SU-DHL-6 (cell line): ENCODE data around the gene FXR1.

ENCODE experiments used
- H2AFZ ChIP-seq: fragments of 200-600 bp; sonication (generic); 2 replicates; pipeline ENCODE4 v1.6.1; 2014; ENCODE audit warnings: low read depth, mild to moderate bottlenecking, moderate library complexity, mixed read lengths, antibody characterized with exemption, low read length; ENCODE audit not compliant: severe bottlenecking
- H3F3A ChIP-seq: fragments of 200-600 bp; shearing (Covaris generic); 2 replicates; pipeline ENCODE4 v1.6.0; 2016; ENCODE audit warnings: antibody characterized with exemption, mild to moderate bottlenecking; ENCODE audit not compliant: insufficient read depth
- H3K27ac ChIP-seq: fragments of 200-600 bp; sonication (generic); 2 replicates; pipeline ENCODE4 v1.5.1; 2016; ENCODE audit warnings: low read depth, mild to moderate bottlenecking, low read length, moderate library complexity, mixed read lengths
- H3K27me3 ChIP-seq: fragments of 200-600 bp; sonication (generic), shearing (Covaris generic); 2 replicates; pipeline ENCODE4 v1.6.0; 2014; ENCODE audit warnings: mild to moderate bottlenecking, low read length
- H3K36me3 ChIP-seq: fragments of 200-600 bp; sonication (generic); 2 replicates; pipeline ENCODE4 v1.6.1; 2014; ENCODE audit warnings: mild to moderate bottlenecking, low read length, mixed read lengths
- H3K4me2 ChIP-seq: fragments of 300-600, 200-600 bp; shearing (Covaris generic), sonication (generic); 2 replicates; pipeline ENCODE4 v1.6.0; 2014; ENCODE audit warnings: low read length, low read depth, mild to moderate bottlenecking; ENCODE audit not compliant: poor library complexity, severe bottlenecking
- H3K4me3 ChIP-seq: fragments of 200-600 bp; sonication (generic); 2 replicates; pipeline ENCODE4 v1.5.1; 2014; ENCODE audit warnings: antibody characterized with exemption, low read length, mild to moderate bottlenecking, mixed read lengths; ENCODE audit not compliant: insufficient read depth, poor library complexity, severe bottlenecking
- H3K79me2 ChIP-seq: fragments of 200-600 bp; sonication (generic); 2 replicates; pipeline ENCODE4 v1.6.1; 2014; ENCODE audit warnings: mild to moderate bottlenecking, low read length, moderate library complexity; ENCODE audit not compliant: insufficient read depth
- H3K9ac ChIP-seq: fragments of 200-600 bp; sonication (generic); 2 replicates; pipeline ENCODE4 v1.7.0; 2014; ENCODE audit warnings: mild to moderate bottlenecking, low read length
- H3K9me2 ChIP-seq: fragments of 200-600 bp; sonication (generic); replicated peaks from 2 replicates; pipeline ENCODE4 v1.6.1; 2014; ENCODE audit warnings: low read length; ENCODE audit not compliant: insufficient read depth
- H3K9me3 ChIP-seq: fragments of 200-600 bp; sonication (generic); 2 replicates; pipeline ENCODE4 v1.6.1; 2014; ENCODE audit warnings: low read length, mixed read lengths; ENCODE audit not compliant: insufficient read depth
- H4K20me1 ChIP-seq: fragments of 200-600 bp; sonication (generic); 2 replicates; pipeline ENCODE4 v1.6.1; 2014; ENCODE audit warnings: low read depth, mild to moderate bottlenecking, antibody characterized with exemption, low read length, moderate library complexity, mixed read lengths
- EZH2phosphoT487 ChIP-seq: fragments of 200-600 bp; sonication (generic), shearing (Covaris generic); conservative IDR thresholded peaks from 2 replicates; pipeline ENCODE4 v1.6.1; 2018; ENCODE audit warnings: mild to moderate bottlenecking, antibody characterized with exemption, low read length, moderate library complexity, mixed read lengths
- TF ChIP-seq, protein P1 (sequence below): fragments of 200-600 bp; sonication (generic); IDR thresholded peaks from one replicate; pipeline ENCODE4 v1.5.1; 2017; ENCODE audit warnings: antibody characterized with exemption, mild to moderate bottlenecking, low read length, moderate library complexity; ENCODE audit not compliant: insufficient read depth, poor library complexity, severe bottlenecking

The FXR1 gene

DNA sequence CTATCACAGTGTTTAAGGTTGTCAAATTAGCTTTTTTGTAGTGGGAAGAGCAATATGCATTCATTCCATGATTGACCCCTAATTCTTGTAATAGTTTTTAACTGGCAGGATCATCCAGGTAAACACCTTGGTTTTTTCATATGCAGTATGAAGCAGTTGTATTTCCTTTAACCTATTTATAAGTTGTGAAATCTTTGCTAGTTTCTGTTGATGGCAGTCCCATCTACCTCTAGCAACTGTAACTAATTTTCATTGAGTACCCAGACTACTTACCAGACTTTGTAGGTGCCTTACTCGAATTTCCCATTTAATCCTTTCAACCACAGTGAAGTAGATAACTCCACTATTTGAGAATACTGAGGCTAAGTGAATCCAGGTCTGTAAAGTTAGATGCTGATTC, 6.1 kb downstream of the FXR1 start:
- Histone ChIP-seq H3K36me3 (peaks cover 24% of the 10 kb centered on the region), H3K9me2 (no peaks in the 10 kb centered on the region), H3K9me3 (no peaks in the 10 kb centered on the region), H3F3A (0 out of 2 replicates have a peak, but pooled peaks cover 2% of the 10 kb centered on the region), H3K9ac (no peak overlapping the region), H3K4me3 (no peak overlapping the region), H3K79me2 (peaks cover 100% of the 10 kb centered on the region), H3K27ac (no peak overlapping the region), H2AFZ (no peak overlapping the region), H3K4me2 (no peak overlapping the region), H3K27me3 (no peaks in the 10 kb centered on the region), H4K20me1 (peaks cover 75% of the 10 kb centered on the region)
- TF ChIP-seq EZH2phosphoT487 = no peak
- TF ChIP-seq, protein P1, sequence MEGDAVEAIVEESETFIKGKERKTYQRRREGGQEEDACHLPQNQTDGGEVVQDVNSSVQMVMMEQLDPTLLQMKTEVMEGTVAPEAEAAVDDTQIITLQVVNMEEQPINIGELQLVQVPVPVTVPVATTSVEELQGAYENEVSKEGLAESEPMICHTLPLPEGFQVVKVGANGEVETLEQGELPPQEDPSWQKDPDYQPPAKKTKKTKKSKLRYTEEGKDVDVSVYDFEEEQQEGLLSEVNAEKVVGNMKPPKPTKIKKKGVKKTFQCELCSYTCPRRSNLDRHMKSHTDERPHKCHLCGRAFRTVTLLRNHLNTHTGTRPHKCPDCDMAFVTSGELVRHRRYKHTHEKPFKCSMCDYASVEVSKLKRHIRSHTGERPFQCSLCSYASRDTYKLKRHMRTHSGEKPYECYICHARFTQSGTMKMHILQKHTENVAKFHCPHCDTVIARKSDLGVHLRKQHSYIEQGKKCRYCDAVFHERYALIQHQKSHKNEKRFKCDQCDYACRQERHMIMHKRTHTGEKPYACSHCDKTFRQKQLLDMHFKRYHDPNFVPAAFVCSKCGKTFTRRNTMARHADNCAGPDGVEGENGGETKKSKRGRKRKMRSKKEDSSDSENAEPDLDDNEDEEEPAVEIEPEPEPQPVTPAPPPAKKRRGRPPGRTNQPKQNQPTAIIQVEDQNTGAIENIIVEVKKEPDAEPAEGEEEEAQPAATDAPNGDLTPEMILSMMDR = no peak

DNA sequence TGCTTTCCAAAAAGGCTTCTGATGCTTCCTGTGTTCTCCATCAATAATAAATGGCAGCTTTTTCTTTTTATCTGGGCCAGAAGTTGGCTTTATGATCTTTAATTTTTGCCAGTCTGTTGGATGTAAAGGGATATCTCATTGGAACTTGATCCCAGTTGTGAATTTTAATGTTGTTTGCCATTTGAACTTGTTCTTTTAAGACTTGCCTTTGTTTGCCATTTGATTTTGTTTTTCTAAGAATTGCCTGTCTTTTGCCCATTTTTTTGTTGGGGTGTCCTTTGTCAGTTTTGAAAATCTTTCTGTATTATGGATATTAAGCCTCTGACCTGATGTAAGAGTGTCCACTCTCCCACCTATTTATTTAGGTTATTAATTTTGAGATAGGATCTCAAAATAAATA, 9.8 kb downstream of the FXR1 start:
- no peak overlapping the region for H3K4me2 ChIP-seq
- H3K27ac ChIP-seq = no peak overlapping the region
- H4K20me1 ChIP-seq = peaks cover 62% of the 10 kb centered on the region
- H2AFZ ChIP-seq = no peak overlapping the region
- 0 out of 2 replicates have a peak, but pooled peaks cover 2% of the 10 kb centered on the region for H3F3A ChIP-seq
- H3K4me3 ChIP-seq = no peak overlapping the region
- peaks cover 7% of the 10 kb centered on the region for H3K36me3 ChIP-seq
- H3K9me3 ChIP-seq = no peaks in the 10 kb centered on the region
- H3K9ac ChIP-seq = no peak overlapping the region
- TF ChIP-seq EZH2phosphoT487 = no peak
- TF ChIP-seq, protein P1 = no peak
- H3K79me2 ChIP-seq = peaks cover 100% of the 10 kb centered on the region
- no peaks in the 10 kb centered on the region for H3K27me3 ChIP-seq
- H3K9me2 ChIP-seq = no peaks in the 10 kb centered on the region

DNA sequence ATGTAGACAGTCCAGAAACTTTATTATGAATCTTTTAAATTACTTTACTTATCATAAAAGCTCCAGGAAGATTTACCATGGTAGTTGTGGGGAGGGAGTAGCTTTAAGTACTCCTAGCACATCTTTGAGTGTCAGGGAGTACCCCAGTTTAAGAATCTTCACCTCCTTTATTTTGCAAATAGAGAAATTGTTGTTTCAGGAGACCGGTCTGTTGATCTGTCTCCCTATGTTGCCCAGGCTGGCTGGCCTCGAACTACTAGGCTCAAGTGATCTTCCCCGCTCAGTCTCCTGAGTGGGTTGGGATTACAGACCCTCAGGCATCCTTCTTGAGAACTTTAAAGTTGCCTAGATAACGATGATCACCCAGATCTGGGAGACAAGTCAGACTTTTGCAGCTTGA, 11.1 kb downstream of the FXR1 start:
- no peak overlapping the region for H3K9ac ChIP-seq
- H3K4me2 ChIP-seq = no peak overlapping the region
- TF ChIP-seq, protein P1 = no peak
- TF ChIP-seq EZH2phosphoT487 = no peak
- H3F3A ChIP-seq = peaks cover 2% of the 10 kb centered on the region; the same call in 1 of the 2 replicates
- H3K27ac ChIP-seq = no peak overlapping the region
- H3K9me2 ChIP-seq = no peaks in the 10 kb centered on the region
- H4K20me1 ChIP-seq = peaks cover 66% of the 10 kb centered on the region
- H3K27me3 ChIP-seq = no peaks in the 10 kb centered on the region
- H3K36me3 ChIP-seq = peaks cover 11% of the 10 kb centered on the region
- H3K79me2 ChIP-seq = peaks cover 100% of the 10 kb centered on the region
- no peak overlapping the region for H2AFZ ChIP-seq
- H3K9me3 ChIP-seq = no peaks in the 10 kb centered on the region
- H3K4me3 ChIP-seq = no peak overlapping the region
